IPS-18c (cell line): ENCODE measurements around the gene GRIK4.
"Not testable (repeated sequence)": the region's sequence is repeated elsewhere in the genome, so short reads cannot be mapped to it uniquely, and the experiment has no call there.

Experiments used
- H3K4me3 ChIP-seq: 2 replicates; pipeline ENCODE4 v1.7.0; 2013; ENCODE audit warnings: low read depth, mild to moderate bottlenecking, low read length, moderate library complexity; ENCODE audit not compliant: insufficient read depth
- H3K9me3 ChIP-seq: one replicate; pipeline ENCODE4 v1.6.1; 2013; ENCODE audit warnings: mild to moderate bottlenecking, low read length, moderate library complexity; ENCODE audit not compliant: control insufficient read depth, insufficient read depth

The GRIK4 gene

DNA sequence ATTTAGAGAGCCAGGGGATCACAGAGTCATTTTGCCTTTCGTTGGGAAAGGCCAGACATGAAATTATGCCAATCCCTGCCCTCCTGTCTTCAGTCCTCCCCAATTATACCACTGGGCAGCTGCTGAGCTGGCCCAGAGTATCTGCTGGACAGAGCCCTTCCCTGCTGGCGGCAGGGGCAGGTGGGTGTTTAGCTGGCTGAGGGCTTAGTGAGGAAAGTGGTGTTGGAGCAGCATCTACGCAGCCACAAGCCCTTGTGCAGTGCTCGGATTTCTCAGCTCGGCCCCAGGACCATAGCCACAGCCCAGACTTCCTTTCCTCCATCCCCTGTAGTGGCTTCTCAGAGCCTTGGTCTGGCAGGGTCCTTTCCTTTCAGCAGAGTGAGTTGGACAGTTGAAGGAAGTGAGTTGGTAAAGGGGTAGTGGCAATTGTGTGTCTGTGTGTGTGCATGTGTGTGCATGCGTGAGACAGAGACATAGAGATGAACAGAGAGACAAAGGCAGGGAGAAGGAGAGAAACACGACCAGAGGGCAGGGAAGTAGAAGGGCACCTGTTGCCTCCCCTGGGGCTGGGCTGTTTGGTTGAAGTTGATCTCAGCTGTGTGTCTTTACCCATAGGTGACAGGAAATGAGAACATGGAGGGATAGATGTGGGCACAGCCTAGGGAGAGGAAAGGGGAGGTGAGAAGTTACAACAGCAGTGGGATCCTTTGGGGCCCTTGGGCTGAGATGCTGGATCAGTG, 66.2 kb downstream of the GRIK4 start:
- Histone ChIP-seq H3K4me3 (no peak overlapping the region), H3K9me3 (no peaks in the 10 kb centered on the region)

GRCh38 chr11:120578596-120579154, 67.1 kb downstream of the GRIK4 start:
- Histone ChIP-seq H3K9me3 (no peaks in the 10 kb centered on the region), H3K4me3 (no peak overlapping the region)

DNA sequence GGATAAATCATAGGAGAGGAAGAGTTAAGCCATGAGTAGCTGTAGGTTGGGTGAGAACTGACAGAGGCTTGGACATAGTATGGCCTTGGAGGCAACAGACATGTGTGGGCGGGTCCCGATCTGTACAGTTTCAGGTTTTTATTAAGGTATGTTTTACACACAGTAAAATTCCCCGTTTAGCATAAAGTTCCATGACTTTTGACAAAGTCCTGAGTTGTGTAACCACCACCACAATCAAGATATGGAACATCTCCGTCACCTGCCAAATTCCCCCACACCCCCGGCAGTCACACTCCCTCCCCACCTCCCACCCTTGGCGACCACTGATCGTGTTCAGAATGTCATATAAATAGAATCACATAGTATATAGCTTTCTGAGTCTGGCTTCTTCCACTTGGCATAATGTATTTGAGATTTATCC, 68.1 kb downstream of the GRIK4 start:
- H3K4me3 ChIP-seq, result no peak overlapping the region
- no peaks in the 10 kb centered on the region for H3K9me3 ChIP-seq

DNA sequence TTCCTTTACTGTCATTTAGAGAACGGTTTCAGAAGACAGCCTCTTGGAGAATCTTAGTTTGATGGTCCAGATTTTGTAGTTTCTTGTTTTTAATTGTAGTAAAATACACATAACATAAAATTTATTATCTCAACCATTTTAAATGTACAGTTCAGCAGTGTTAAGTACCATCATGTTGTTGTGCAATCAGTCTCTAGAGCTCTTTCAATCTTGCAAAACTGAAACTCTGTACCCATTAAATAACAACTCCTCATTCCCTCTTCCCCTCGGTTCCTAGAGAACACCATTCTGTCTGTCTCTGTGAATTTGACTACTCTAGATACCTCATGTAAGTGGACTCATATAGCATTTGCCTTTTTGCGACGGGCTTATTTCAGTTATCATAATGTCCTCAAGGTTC, 69.8 kb downstream of the GRIK4 start:
- H3K4me3 ChIP-seq, result no peak overlapping the region
- H3K9me3 ChIP-seq, result no peaks in the 10 kb centered on the region

- H3K4me3 ChIP-seq, H3K9me3 ChIP-seq: not testable (repeated sequence)
These were observed 71.0 kb downstream of the GRIK4 start for GRCh38 chr11:120582535-120582934.

GRCh38 chr11:120586072-120586471, 74.5 kb downstream of the GRIK4 start:
- Histone ChIP-seq H3K9me3 (no peaks in the 10 kb centered on the region), H3K4me3 (no peak overlapping the region)

- Histone ChIP-seq H3K9me3 (no peaks in the 10 kb centered on the region), H3K4me3 (no peak overlapping the region)
These were observed 75.2 kb downstream of the GRIK4 start for GRCh38 chr11:120586728-120587127.

GRCh38 chr11:120587299-120587698, 75.8 kb downstream of the GRIK4 start:
- Histone ChIP-seq H3K4me3 (no peak overlapping the region), H3K9me3 (no peaks in the 10 kb centered on the region)

DNA sequence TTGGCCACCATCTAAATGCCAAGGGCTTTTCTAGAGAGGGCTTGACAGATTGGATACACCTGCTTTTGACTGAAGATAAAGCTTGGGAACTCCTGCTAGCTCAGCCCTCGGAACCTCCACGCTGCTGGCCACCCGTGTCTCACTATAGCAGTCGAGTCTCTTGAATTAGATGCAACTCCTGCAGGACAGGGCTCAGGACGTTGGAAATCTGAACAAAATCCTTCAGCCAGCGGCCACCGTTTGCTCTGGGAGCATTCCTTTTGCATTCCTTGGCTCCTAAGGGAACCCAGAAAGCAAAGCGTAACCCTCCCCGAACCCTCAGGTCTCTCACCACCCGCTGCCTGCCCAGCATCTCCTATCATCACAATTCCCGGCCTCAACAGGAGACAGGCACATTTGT, 77.8 kb downstream of the GRIK4 start:
- H3K4me3 ChIP-seq, result no peak overlapping the region
- no peaks in the 10 kb centered on the region for H3K9me3 ChIP-seq

DNA sequence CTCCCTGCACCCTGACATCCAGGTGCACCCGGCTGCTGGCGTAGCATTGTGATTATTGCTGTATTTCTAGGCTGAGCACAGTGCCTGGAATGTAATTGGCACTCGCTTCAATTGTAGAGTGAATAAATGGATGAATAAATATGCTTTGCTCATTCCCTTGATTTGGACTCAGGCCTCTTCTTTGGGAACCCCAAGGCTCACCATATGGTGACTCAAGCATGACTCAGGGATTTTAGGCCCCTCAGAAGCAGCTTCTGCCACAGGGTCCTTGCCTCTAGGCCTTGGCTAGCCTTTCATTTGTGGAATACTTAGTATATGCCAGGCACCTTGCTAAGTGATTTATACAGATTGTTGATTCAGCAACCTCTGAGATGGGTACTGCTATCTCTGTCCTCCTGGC, 78.9 kb downstream of the GRIK4 start:
- Histone ChIP-seq H3K4me3 (no peak overlapping the region), H3K9me3 (no peaks in the 10 kb centered on the region)

DNA sequence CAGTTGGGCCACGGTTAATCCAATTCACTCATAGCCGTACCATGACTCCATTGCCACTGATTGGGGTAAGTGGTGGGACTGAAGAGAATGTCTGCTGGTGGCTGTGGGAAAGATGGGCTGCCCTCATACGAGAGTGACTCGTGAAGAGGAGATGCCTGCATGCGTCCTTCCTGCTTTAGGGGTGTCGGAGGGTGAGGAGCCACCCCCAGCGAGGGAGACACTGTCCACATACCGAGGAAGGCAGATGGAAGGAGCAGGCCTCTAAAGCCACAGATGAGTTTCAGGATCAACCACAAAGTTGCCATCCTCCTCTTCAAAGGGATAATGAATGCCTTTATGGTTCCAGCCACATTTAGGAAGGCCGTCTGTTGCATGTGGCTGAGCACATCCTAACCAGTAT, 83.2 kb downstream of the GRIK4 start:
- Histone ChIP-seq H3K9me3 (no peaks in the 10 kb centered on the region), H3K4me3 (no peak overlapping the region)

- H3K4me3 ChIP-seq, result no peak overlapping the region
- peaks cover 2% of the 10 kb centered on the region for H3K9me3 ChIP-seq
These were observed 84.0 kb downstream of the GRIK4 start for GRCh38 chr11:120595557-120595956.

DNA sequence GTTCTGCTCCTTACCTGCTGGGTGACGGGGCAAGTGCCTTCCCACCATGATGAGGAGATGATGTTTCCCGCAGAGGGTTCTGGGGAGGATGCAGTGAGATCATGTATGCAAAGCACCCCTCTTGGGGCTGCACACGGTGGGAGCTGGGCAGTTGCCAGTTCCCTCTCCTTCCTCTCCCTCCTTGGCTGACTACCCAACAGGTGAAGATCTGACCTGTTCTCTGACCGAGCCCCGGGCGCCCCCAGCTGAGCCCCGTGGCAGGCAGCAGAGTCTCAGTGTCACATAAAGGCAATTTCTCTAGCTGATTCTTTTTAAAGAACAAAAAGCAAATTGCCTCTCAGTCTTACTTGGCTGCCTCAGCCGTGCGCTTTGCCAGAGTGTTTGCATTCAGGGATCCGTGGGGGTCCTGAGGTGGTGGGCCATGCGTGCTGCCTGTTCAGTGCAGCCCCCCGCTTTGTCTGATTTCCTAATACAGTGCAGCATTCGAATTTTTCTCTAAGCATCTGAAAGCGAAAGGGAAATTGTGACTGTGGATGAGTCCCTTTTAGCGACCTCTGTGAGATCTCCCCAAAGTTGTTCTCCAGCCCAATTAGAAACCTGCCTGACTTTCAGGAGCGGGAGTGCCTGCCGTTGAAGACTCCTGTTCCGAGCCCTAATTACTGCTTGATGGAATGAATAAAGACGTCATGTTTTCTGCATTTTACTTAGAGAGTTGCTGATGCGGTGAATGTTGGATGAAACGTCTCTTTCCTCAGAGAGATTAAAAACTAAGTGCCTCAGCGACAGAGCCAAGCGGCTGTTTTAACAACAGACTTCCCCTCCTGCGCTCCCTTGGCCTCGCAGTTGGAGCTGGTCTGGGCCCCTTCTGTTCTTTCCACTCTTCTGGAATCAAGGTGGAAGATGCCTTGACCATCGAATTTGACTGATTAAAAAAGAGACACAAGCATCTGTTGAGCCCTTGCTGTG, 86.0 kb downstream of the GRIK4 start:
- Histone ChIP-seq H3K4me3 (no peak overlapping the region), H3K9me3 (peaks cover 2% of the 10 kb centered on the region)

DNA sequence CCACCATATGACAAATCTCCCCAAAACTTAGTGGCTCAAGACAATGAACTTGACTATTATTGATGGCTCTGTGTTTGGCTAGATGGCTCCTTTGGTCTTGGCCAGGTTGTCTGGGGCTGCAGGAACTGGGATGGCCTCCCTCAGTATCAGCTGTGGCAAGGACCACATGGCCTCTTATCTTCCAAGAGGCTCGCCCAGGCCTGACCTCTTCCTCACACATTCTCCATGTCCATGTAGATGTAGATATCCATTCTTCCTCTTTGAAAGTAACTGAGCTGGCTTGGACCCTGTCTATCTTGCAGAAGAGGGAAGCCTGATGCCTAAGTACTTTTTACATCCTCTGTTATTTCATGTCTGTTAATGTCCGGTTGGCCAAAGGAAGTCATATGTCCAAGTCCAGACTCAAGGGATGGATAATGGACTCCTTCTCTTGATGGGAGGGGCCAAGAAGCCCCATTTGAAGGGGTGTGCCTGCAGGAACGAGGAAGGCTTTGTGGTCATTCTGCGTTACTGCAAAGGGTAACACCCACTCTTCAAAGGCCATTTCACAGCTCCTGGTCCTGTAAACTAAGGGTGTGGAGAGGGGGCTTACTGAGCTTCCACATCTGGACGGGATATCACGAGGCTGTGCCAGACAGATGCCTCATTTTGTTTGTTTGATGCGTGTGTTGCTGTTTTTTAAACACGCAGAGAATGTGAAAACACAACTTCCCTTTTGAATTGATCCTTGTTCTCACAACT, 87.1 kb downstream of the GRIK4 start:
- Histone ChIP-seq H3K9me3 (peaks cover 2% of the 10 kb centered on the region), H3K4me3 (no peak overlapping the region)

DNA sequence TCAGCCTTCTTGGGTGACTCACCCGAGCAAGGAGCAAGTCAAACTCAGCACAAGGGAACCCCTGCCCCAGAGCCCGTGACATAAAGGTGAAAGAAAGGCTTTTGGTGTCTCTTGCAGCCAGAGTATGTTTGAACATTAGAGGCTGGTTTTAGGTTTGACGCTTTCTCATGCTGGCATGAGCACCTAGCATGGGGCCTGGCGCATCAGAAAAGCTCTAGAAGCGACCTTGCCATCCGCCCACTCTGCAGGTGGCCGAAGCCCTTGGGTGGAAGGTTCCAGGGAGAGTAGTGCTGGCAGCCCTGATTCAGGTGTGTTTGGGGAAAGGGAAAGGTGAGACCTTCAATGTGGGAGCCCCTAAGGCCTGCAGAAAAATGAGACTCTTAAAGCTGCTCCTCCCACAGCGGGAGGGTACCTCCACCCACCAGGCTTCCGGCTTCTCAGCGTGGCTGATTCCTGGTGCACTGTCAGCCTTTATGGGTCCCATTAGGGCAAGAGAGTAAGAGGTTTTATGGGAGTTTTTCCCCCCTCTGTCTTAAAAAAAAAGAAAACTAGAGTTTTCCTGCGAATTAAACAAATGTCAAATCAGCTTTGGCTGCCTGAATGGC, 88.4 kb downstream of the GRIK4 start:
- Histone ChIP-seq H3K9me3 (peaks cover 2% of the 10 kb centered on the region), H3K4me3 (no peak overlapping the region)

DNA sequence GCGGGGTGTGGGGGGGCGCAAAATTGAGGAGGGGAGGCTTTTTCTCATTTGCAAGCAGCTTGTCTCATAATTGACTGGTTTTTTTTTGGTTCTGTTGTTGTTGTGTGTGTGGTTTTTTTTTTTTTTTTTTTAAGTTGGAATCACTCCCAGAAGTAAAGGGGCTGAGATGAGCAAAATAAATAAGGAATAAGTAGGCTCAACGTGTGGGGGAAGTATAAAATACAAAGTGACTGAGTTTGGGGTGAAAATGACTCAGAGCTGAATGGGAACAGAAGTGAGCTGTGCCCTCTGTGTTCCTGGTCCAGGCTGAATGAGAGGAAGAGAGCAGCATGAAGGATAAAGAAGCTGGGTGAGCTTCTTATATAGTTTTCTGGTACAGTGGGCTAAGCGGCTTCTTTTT, 90.0 kb downstream of the GRIK4 start:
- Histone ChIP-seq H3K9me3 (peaks cover 2% of the 10 kb centered on the region), H3K4me3 (no peak overlapping the region)

DNA sequence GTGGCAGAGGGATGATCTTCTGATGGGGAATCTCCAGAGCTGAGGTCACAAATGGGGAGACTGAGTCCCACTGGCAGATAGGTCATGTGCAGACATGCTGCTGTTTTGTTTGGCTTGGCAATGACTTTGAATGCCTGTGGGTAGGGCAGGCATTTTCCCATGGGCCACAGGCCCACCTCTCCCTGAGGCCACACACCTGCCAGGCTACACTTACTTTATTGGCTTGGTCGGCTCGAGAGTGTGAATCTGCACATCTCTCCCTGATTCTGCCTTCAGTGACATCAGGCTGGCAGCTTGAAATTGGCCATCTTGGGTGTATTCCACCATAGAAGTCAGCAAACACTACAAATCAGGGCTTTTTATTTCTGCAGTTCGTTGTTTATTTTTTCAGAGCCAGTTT, 91.5 kb downstream of the GRIK4 start:
- Histone ChIP-seq H3K4me3 (no peak overlapping the region), H3K9me3 (peaks cover 2% of the 10 kb centered on the region)
